GM12878 (cell line): ENCODE data around the gene ZMIZ1. TPM values are rescaled to one million over a fixed set of nuclear protein-coding genes. Genes with fewer than 3 reads are reported as not detected.

Source experiments
- ASH2L ChIP-seq: fragments of 300-600, 200-600 bp; sonication (generic); IDR thresholded peaks from 2 replicates; pipeline ENCODE4 v1.6.1; 2017; ENCODE audit warnings: low read depth, mild to moderate bottlenecking, borderline replicate concordance
- BRCA1 ChIP-seq: IDR thresholded peaks from 2 replicates; pipeline ENCODE4 v1.6.1; 2011; ENCODE audit warnings: low read depth, low read length, improper control_type of control experiment
- CBX3 ChIP-seq: fragments of 200-600 bp; sonication (generic); IDR thresholded peaks from 2 replicates; pipeline ENCODE4 v1.6.1; 2016; ENCODE audit warnings: low read depth, borderline replicate concordance
- EP300 ChIP-seq, 2 experiments: fragments of 150-350 bp in 1 of 2; IDR thresholded peaks; 2 replicates each; pipeline ENCODE4 v1.6.1; 2011 to 2012; ENCODE audit warnings: low read depth in 2 of 2, low read length in 2 of 2, borderline replicate concordance in 1 of 2, improper control_type of control experiment in 1 of 2, inconsistent platforms in 1 of 2; ENCODE audit not compliant: control insufficient read depth in 1 of 2
- FOS ChIP-seq: IDR thresholded peaks from 3 replicates; pipeline ENCODE4 v1.6.1; 2011; ENCODE audit warnings: borderline replicate concordance; ENCODE audit not compliant: insufficient read length; ENCODE audit errors: extremely low read depth
- HDAC2 ChIP-seq: fragments of 200-600 bp; sonication (generic); IDR thresholded peaks from 2 replicates; pipeline ENCODE4 v1.6.1; 2017
- IRF5 ChIP-seq: fragments of 450-650 bp; IDR thresholded peaks from 2 replicates; pipeline ENCODE4 v1.6.1; 2017; ENCODE audit warnings: borderline replicate concordance
- KDM1A ChIP-seq: fragments of 200-600 bp; sonication (generic); IDR thresholded peaks from 2 replicates; pipeline ENCODE4 v1.6.1; 2016; ENCODE audit warnings: borderline replicate concordance
- NBN ChIP-seq: fragments of 450-650 bp; IDR thresholded peaks from 2 replicates; pipeline ENCODE4 v1.6.1; 2016
- PBX3 ChIP-seq: IDR thresholded peaks from 2 replicates; pipeline ENCODE4 v1.6.1; 2011; ENCODE audit warnings: mild to moderate bottlenecking, low read depth, low read length, moderate library complexity; ENCODE audit not compliant: insufficient replicate concordance
- RAD51 ChIP-seq: fragments of 450-650 bp; IDR thresholded peaks from 2 replicates; pipeline ENCODE4 v1.6.1; 2016; ENCODE audit warnings: moderate library complexity, mild to moderate bottlenecking, inconsistent platforms
- RB1 ChIP-seq: fragments of 450-650 bp; formaldehyde crosslinking; IDR thresholded peaks from 2 replicates; pipeline ENCODE4 v1.6.1; 2017; ENCODE audit warnings: mild to moderate bottlenecking, borderline replicate concordance
- RFX5 ChIP-seq: IDR thresholded peaks from 2 replicates; pipeline ENCODE4 v1.6.1; 2011; ENCODE audit warnings: low read depth, low read length, improper control_type of control experiment
- SPI1 ChIP-seq: IDR thresholded peaks from 2 replicates; pipeline ENCODE4 v1.6.1; 2011; ENCODE audit warnings: low read depth, mild to moderate bottlenecking, low read length, moderate library complexity, borderline replicate concordance; ENCODE audit not compliant: insufficient read depth
- ZNF217 ChIP-seq: fragments of 450-650 bp; IDR thresholded peaks from 2 replicates; pipeline ENCODE4 v1.6.1; 2017; ENCODE audit warnings: antibody characterized with exemption, mild to moderate bottlenecking
- ZNF592 ChIP-seq: fragments of 450-650 bp; IDR thresholded peaks from 2 replicates; pipeline ENCODE4 v1.6.1; 2017; ENCODE audit warnings: mild to moderate bottlenecking, moderate library complexity
- ZNF687 ChIP-seq: fragments of 450-650 bp; IDR thresholded peaks from 2 replicates; pipeline ENCODE4 v1.6.1; 2017; ENCODE audit warnings: mild to moderate bottlenecking, moderate library complexity
- ZZZ3 ChIP-seq: IDR thresholded peaks from 2 replicates; pipeline ENCODE4 v1.6.1; 2011; ENCODE audit warnings: low read depth; ENCODE audit not compliant: control insufficient read depth, insufficient read length
- polyA plus RNA-seq, 11 experiments: library from polyadenylated mRNA; depleted of rRNA in 4 of 11; unstranded in 6 of 11; stranded (reverse) in 5 of 11; fragments of >200 nt; fragmentation: Nextera tagmentation in 4 of 11; fragmentation: Illumina TruSeq in 1 of 11; extraction: Ambion mirVana in 4 of 11; extraction: Trizol in 1 of 11; gene quantifications; 1 replicate in 1 of 11; 2 replicates in 10 of 11; pipeline versions ENCODE4 v1.2.1 to v1.2.3, GENCODE V29; 2011 to 2016; ENCODE audit warnings: inconsistent platforms in 2 of 11, missing spikeins in 2 of 11, low read depth in 1 of 11
- total RNA-seq, 4 experiments: library from RNA; depleted of rRNA in 3 of 4; stranded (reverse); fragments of >200 nt in 3 of 4; fragmentation: Illumina TruSeq in 1 of 4; extraction: Trizol in 1 of 4; gene quantifications; 2 replicates each; pipeline versions ENCODE4 v1.2.1 to v1.2.3, GENCODE V29; 2013 to 2021

ZMIZ1 gene
- total and polyA plus RNA-seq, 10 of the 15 experiments (the other 5 are each of a cell fraction or from before 2014, with no cell fraction given), result 3.1 to 82.3 (median 14.9) TPM

- TF ChIP-seq RB1 (no peak), EP300 (IDR thresholded peaks at IDR 0.05; ENCODE audit: borderline replicate concordance in 1 of 2, control insufficient read depth in 1 of 2, low read depth in 2 of 2, low read length in 2 of 2) (peak; percentile 88 to 89), ZNF217 (peak; percentile 64; the same call in 1 of the 2 replicates), ZZZ3 (no peak), SPI1 (peak; percentile 96), HDAC2 (no peak), RAD51 (no peak), FOS (no peak), IRF5 (no peak), NBN (peak; percentile 68; the same call in 1 of the 2 replicates), KDM1A (no peak), CBX3 (no peak), ZNF592 (no peak), ASH2L (no peak), PBX3 (no peak), RFX5 (no peak), BRCA1 (no peak), ZNF687 (peak; percentile 51; the same call in 1 of the 2 replicates)
Observed at GRCh38 chr10:79248341-79249185, 179.8 kb downstream of the ZMIZ1 start (continued).
